Measurements from ENCODE around the gene SARM1.

DNA sequence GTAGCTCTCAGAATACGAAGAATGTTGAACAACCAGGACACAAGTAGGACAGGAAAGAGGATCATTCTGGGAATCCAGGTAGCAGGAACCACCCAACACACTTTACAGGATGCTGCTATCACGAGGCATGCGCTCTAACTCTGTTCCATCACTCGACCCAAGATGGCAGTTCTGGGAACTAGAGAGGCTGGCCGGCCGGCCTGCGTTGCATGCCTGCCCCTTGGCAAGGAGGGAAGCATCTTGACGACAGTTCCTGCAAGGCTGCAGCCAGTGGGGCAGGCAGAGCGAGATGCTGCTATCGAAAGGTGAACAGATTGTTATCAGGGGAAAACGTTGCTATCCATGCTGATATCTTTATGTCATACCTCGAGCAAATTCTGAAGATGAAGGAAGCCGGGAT is 53.7 kb downstream of the SARM1 start:
- TF ChIP-seq, protein P1, sequence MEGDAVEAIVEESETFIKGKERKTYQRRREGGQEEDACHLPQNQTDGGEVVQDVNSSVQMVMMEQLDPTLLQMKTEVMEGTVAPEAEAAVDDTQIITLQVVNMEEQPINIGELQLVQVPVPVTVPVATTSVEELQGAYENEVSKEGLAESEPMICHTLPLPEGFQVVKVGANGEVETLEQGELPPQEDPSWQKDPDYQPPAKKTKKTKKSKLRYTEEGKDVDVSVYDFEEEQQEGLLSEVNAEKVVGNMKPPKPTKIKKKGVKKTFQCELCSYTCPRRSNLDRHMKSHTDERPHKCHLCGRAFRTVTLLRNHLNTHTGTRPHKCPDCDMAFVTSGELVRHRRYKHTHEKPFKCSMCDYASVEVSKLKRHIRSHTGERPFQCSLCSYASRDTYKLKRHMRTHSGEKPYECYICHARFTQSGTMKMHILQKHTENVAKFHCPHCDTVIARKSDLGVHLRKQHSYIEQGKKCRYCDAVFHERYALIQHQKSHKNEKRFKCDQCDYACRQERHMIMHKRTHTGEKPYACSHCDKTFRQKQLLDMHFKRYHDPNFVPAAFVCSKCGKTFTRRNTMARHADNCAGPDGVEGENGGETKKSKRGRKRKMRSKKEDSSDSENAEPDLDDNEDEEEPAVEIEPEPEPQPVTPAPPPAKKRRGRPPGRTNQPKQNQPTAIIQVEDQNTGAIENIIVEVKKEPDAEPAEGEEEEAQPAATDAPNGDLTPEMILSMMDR (IDR thresholded peaks at IDR 0.05; ENCODE audit: poor library complexity, severe bottlenecking), result no peak
- TF ChIP-seq EZH2 (IDR thresholded peaks at IDR 0.05; ENCODE audit: borderline replicate concordance, insufficient read depth, low read length, poor library complexity, severe bottlenecking), result no peak
- no peak for TF ChIP-seq EP300 (conservative IDR thresholded peaks at IDR 0.05; ENCODE audit: poor library complexity, severe bottlenecking)
